GM18498 (cell line): ENCODE data around the gene ZPLD1.

Experiments
- ATAC-seq: cut with Tn5 transposase; IDR thresholded peaks from one replicate; pipeline ENCODE4 v1.9.1; 2021; ENCODE audit warnings: mild to moderate bottlenecking, moderate library complexity; ENCODE audit not compliant: unreplicated experiment

Gene ZPLD1

GRCh38 chr3:102464261-102464660, 29.4 kb downstream of the ZPLD1 start:
- ATAC-seq, result no peak

- no peak for ATAC-seq
Observed at GRCh38 chr3:102466001-102466400, 31.2 kb downstream of the ZPLD1 start.

- ATAC-seq, result no peak
Observed at GRCh38 chr3:102470066-102470465, 35.3 kb downstream of the ZPLD1 start.

GRCh38 chr3:102471001-102471400, 36.2 kb downstream of the ZPLD1 start:
- ATAC-seq, result no peak

- ATAC-seq, result no peak
Observed at GRCh38 chr3:102471491-102471890, 36.7 kb downstream of the ZPLD1 start.

GRCh38 chr3:102473648-102474047, 38.8 kb downstream of the ZPLD1 start:
- no peak for ATAC-seq

GRCh38 chr3:102474207-102474606, 39.4 kb downstream of the ZPLD1 start:
- no peak for ATAC-seq

GRCh38 chr3:102476198-102476597, 41.4 kb downstream of the ZPLD1 start:
- no peak for ATAC-seq

GRCh38 chr3:102478160-102478559, 43.3 kb downstream of the ZPLD1 start:
- no peak for ATAC-seq

GRCh38 chr3:102480139-102480538, 45.3 kb downstream of the ZPLD1 start:
- no peak for ATAC-seq

- no peak for ATAC-seq
Observed at GRCh38 chr3:102481050-102481449, 46.2 kb downstream of the ZPLD1 start.

GRCh38 chr3:102483556-102483955, 48.7 kb downstream of the ZPLD1 start:
- no peak for ATAC-seq

- no peak for ATAC-seq
Observed at GRCh38 chr3:102484363-102484762, 49.5 kb downstream of the ZPLD1 start.

- no peak for ATAC-seq
Observed at GRCh38 chr3:102485701-102486100, 50.9 kb downstream of the ZPLD1 start.

GRCh38 chr3:102488331-102488730, 53.5 kb downstream of the ZPLD1 start:
- no peak for ATAC-seq

- no peak for ATAC-seq
Observed at GRCh38 chr3:102492300-102492699, 57.5 kb downstream of the ZPLD1 start.

- no peak for ATAC-seq
Observed at GRCh38 chr3:102497571-102497970, 62.8 kb downstream of the ZPLD1 start.

- ATAC-seq, result no peak
Observed at GRCh38 chr3:102505542-102505941, 70.7 kb downstream of the ZPLD1 start.

- no peak for ATAC-seq
Observed at GRCh38 chr3:102510663-102511062, 75.8 kb downstream of the ZPLD1 start.

- ATAC-seq, result no peak
Observed at GRCh38 chr3:102511168-102511567, 76.4 kb downstream of the ZPLD1 start.

- no peak for ATAC-seq
Observed at GRCh38 chr3:102511639-102512038, 76.8 kb downstream of the ZPLD1 start.

GRCh38 chr3:102512734-102513504, 78.1 kb downstream of the ZPLD1 start:
- ATAC-seq, result no peak

- ATAC-seq, result no peak
Observed at GRCh38 chr3:102514241-102514640, 79.4 kb downstream of the ZPLD1 start.
